GM18861 (cell line): ENCODE measurements around the gene ELN.
"Not testable (repeated sequence)": the region's sequence is repeated elsewhere in the genome, so short reads cannot be mapped to it uniquely, and the experiment has no call there.

ENCODE experiments used
- ATAC-seq: cut with Tn5 transposase; IDR thresholded peaks from one replicate; pipeline ENCODE4 v1.9.1; 2021; ENCODE audit not compliant: unreplicated experiment

The ELN gene

DNA sequence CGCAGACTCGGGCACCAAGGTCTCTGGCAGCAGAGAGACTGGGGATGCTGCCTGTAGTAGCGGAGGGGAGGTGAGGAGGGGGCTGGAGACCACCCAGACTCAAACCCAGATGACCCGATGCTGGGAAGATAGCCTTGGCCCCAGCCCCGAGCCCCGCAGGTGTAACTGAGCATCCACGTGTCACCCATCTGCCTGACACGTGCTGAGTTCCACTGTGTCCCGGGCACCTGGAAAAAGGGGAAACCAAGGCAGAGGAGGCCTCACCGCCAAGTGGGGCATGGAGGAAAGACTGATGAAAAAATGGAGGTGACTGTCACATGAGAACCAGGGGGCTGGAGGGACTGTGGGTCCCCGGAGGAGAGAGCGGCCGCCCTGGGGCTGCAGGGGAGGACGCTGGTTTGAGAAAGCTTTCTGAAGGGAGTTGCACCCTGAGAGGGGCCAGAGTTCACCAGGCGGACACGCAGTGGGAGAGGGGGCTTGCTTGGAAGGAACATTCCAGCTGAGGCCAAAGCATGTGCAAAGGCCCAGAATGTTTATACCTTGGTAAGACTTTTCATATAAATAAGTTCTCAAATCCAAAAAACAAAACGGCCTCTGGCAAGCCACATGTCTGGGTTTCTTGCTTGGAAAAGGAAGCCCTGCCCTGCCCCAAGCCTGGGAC is 27.4 kb upstream of the ELN start:
- no peak for ATAC-seq

DNA sequence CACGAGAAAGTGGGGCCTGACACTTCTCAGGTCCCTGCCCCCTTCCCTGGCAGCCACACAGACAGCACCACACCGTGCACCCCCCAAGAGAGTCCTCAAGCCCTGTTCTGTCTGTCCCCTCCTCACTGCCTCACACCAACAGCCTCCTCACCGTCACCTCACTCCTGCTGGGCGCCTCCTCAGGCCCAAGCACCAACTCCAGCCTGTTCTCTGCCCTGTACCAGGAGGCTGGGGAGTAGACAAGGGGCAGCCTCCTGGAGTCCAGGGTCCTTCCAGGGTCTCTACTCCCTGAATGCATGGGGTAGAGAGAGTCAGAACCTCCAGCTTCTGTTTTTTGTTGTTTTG is 26.9 kb upstream of the ELN start:
- no peak for ATAC-seq

DNA sequence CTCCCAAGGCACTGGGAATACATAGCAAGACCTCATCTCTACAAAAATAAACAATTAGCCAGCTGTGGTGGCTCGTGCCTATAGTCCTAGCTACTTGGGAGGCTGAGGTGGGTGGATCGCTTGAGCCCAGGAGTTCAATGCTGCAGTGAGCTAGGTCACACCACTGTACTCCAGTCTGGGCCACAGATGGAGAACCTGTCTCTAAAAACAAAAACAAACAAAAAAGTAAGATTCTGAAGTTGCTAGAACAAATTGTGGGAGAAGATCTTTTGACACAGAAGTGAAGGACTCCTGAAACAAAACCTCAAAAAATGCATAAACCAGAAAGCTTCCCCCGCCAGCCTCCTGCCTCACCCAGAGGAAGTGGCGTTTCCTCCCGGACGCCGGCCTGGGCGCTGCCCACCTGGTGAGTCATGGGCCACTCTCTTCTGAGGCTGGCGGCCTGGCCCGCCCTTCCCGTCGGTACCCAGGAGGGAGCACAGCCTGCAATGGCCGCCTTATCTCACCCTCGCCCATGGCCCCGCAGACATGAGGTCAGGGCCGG is 25.4 kb upstream of the ELN start:
- no peak for ATAC-seq

DNA sequence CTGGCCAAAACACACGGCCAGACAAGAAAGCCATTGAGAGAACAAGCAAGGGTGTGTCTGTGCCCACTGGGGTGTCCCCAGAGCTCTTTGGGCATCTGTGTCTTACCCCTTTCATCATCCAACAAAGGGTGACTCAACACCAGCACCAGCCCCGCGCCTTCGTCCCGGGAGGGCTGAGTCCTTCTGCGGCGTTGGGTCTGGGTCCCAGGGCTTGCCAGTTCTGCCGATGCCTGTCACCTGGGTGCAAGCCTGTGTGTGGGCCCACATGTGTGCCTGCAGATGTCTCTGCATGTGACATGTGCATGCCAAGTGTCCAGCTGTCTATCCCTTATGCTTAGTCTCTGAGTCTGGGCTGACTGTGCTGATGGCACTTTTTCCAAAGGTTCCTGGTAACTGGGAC is 24.4 kb upstream of the ELN start:
- ATAC-seq = no peak

DNA sequence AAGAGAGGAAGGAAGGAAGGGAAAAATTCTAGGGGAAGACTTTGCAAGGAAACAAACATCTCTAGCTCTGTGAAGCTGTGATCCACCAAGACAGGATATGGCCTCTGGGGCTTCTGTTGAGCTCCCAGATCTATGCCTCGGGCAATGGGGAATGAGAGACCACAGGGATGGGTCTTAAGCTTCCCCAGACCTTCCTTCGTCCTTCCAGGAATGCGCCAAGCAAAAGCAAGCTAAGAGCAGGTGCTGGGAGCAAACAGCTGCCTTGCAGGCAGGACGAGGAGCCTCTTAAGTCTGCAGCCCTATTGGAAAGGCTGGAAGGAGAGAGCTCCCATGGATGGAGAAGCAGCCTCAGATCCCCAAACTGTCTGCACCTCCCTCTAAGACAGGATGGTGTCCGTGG is 21.9 kb upstream of the ELN start:
- no peak for ATAC-seq

DNA sequence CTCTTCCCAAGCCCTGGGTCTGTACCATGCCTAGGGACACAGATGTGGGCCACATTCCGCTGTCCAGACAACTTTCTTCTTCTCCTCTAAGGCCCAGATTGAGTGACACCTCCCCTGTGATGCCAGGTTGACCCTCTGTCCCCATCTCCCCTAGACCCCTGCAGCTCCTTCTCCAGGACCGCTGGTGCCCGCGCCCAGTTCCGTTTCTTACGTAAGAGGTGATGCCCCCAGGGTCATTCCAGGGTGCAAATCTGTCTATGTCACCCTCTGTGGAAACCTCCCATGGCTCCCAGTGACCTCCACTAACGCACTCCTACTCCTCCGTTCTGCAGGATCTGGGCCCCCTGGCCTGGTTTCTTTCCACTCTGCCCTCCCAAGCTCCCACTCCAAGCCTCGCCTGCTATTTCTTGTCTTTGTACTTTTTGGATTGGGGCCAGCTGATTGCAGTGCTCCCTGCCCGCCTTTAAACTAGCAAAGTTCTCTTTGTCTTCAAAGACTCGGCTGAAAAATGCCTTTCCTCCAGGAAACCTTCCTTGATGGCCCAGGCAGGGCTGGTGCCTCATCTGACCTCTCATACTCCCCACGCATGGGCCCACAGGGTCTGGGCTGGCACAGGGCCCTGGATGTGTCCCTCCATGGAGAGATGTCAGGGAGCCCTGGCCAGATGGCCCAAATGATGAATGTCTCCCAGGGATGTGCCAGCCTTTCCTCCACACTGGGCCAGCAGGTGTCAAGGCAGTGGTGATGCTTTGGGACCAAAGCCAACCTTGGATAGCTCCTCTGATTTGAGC is 21.3 kb upstream of the ELN start:
- ATAC-seq = no peak

DNA sequence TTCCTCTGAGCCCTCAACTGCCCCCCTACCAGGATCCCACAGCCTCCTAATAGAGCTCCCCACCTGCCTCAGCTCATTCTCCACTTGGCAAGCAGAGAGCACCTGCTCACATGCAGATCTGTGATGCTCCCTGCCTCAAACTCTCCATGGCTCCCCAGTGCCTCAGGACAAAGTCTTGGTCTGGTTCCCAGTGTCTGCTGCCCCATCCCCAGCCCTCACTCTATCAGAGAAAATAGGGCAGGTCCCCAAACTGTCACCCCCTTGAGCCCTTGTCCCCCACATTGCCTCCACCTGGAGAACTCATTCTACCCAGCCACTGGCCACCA is 20.8 kb upstream of the ELN start:
- ATAC-seq = no peak

DNA sequence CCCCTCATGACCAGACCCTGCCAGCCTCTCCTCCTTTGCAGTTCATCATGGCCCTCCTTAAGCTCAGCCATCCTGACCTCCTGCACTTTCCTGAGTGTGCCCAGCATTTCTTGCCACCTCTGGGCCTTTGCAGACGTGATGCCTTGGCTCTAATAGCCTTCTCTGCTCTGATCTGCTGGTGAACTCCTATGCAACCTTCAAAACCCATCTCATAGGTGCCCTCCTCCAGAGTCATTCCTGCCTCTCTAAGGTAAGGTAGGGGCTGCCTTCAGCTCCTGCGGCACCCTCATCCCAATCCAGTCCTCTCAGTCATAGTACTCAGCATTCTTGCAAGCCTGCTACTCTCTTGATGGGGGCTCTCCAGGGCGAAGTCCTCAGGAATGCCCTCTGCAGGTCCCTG is 19.3 kb upstream of the ELN start:
- no peak for ATAC-seq

DNA sequence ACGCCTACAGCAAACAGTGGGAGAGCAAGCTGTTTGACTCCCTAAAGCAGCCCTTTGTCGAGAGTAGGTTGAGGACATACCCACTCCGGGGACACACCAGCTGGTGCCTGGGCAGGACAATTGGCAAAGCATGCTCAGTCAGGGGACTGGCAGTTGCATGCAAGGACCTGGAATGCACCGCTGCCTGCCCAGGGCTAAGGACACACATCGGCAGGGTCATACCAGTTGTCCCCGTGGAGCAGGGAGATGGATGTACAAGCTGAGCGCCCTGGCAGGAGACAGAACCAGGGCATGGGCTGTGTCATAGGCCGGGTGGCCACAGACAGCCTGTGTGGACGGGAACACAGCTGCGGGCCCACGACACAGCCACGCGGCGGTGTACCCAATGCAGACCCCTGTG is 18.3 kb upstream of the ELN start:
- no peak for ATAC-seq

DNA sequence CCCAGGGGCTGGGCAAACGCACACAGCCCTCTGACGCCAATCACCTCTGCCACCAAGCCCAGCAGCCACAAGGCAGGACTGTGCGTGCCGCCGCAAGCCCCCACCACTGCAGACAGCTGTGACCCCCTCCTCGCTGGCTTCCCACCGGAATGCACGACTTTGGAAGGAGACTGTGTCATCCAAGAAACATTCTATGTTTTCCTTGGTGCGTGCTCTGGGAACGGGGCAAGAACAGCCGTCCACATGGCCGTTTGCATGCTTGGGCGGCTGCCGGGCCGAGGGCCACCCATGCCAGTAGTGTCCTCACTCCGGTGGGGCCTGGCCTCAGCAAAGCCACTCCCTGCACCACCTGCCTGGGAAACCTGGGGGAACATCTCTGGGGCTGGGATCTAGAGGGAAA is 17.6 kb upstream of the ELN start:
- ATAC-seq = no peak

DNA sequence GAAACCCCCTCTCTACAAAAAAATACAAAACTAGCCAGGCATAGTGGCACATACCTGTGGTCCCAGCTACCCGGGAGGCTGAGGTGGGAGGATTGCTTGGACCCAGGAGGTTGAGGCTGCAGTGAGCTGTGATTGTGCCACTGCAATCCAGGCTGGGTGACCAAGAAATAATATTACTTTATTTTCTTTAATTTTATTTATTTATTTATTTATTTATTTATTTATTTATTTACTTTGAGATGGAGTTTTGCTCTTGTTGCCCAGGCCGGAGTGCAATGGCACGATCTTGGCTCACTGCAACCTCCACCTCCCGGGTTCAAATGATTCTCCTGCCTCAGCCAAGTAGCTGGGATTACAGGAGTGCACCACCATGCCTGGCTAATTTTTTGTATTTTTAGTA is 16.6 kb upstream of the ELN start:
- not testable (repeated sequence) for ATAC-seq

DNA sequence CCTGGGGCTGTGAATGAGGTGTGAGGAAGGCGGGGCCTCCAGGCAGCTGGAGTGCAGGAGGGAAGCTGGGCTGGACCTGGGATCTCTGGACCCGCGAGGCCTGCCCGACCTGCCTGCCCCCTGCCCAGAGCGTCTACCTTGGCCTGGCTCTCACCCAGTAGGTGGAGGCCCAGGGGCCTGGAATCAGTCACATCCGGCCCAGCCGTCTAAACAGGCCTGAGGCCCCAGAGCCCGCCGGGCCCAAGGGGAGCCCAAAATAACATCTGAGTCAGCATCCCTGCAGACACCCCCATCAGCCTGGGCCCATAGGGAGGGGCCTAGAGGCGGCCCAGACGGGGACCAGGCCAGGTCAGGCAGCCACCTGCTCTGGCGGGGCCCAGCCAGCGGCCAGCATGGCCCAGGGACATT is 15.1 kb upstream of the ELN start:
- peak; percentile 99 for ATAC-seq

DNA sequence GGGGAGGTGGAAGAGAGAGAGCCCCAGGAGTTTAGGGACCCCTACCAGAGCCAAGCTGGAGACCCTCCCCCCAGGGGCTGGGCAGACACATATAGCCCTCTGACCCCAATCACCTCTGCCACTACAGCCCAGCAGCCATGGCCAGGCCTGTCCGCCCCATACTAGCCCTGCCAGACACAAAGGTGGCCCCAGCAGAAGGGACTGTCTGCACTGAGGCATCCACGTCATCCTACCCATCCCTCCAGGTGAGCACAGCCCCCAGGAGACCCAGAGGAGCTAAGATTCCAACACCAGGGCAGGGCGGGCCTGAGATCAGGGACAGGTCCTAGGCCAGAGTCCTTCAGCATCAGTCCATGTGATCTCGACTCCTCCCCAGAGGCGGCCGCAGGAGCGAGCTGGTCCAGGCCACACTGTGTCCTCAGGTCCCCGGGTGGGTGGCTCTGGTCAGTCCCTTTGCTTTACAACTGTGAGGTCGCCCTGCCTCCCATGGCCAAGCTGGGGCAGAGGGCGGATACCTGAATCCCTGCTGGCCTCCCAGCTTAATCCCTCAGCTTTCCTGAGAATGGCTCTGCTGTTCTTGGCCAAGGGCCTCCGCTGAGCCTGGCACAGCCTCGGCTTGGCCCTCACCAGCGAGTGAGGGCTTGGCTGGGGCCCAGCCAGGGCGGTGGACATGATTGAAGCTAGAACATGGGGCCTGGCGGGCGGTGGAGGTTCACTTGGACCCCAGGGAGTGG is 14.3 kb upstream of the ELN start:
- ATAC-seq = no peak

DNA sequence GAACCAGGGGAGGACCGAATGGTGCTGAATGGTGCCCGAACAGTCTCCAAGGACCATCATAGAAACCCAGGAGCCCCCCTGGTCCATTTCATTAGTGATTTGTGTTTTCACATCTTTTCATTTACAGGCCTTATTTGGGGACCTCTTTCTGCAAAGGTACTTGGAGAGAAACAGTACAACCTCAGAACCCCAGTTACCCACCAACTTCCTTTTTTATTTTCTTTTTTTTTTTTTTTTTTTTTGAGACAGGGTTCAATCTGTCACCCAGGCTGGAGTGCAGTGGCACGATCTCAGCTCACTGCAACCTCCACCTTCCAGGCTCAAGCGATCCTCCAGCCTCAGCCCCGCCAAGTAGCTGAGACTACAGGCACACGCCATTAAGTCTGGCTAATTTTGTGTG is 13.0 kb upstream of the ELN start:
- no peak for ATAC-seq

DNA sequence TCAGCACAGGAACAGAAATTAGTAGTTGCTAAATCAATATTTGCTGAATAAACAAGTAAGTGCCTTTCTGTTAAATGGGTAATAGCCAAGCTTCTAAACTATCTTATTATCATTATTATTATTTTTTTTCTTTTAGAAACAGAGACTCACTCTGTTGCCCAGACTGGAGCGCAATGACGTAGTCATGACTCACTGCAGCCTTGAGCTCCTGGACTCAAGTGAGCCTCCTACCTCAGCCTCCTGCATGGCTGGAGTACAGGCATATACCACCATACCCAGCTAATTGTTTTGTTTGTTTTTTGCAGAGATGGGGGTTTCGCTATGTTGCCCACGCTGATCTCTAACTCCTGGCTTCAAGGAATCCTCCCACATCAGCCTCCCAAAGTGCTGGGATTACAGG is 12.3 kb upstream of the ELN start:
- no peak for ATAC-seq

DNA sequence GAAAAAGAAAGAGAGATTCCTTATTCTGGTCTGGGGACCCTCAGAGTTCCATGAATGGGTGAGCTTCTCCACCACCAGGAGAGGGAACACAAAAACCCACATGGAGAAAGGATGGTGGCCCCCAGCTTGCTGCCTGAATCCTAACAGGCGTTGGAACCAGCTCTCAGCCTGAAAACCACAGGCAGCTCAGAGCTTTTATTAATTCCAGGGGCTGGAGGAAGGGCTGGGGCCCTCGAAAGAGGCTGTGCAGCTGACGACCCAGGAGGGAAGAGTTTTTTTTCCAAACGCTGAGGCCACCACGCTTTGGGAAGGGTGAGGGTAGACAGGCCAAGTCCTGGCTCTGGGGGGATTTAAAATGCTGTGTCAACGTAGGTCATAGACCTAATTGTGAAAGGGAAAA is 10.8 kb upstream of the ELN start:
- no peak for ATAC-seq

DNA sequence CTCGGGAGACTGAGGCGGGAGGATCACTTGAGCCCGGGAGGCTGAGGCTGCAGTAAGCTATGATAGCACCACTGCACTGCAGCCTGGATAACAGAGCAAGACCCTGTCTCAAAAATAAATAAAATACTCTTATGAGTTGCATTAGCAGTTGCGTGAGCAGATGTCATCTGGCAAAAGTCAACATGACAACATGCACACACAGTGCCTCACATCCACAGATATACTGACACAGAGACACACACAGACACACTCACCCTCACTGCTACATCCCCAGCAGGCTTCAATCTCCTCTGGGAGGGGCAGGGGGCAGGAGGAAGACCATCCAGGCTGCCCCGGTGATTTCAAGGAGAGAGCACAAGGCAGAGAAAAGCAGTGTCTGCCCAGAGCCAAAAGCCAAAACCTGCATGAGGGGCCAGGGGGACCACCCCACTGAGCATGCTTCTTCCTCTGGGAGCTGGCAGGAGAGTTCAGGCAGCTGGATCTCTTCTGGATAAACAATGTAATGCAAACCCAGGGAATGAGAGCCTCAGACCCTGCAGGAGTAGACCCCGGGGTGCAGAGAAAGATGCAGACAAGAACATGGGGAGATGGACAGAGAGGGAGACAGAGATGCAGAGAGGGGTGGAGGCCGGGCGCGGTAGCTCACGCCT is 9.6 kb upstream of the ELN start:
- no peak for ATAC-seq

DNA sequence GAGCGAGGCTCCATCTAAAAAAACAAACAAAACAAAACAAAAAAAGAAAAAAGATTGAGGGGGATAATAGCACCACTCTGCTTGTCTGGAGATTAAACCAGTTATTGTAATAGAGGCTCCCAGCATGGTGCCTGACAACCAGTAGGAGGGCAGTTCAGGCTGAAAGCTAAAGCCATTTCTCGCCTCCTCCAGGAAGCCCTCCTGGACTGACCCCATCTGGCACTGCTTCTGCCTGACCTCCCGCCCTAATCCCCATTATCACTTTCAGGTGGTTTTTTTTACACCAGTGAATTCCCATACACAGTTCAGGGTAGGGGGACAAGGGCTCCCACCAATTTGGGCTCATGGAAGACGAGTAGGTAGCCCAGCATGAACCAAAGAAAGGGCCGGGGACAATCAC is 8.8 kb upstream of the ELN start:
- no peak for ATAC-seq

DNA sequence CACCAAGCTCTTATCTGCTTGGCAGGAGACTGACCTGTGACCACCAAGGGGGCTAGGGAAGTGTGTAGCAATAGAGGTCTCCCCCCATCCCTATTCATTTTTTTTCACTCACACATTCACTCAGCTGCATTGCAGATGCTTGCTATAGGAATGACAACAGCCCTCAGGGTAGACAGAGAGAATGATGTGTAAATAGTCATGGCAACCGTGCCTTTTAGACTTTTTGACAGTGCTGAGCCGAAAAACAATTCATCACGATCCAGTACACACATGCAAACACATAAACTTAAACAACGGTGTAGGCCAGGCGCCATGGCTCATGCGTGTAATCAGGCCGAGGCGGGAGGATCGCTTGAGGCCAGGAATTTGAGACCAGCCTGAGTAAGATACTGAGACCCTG is 7.6 kb upstream of the ELN start:
- no peak for ATAC-seq

DNA sequence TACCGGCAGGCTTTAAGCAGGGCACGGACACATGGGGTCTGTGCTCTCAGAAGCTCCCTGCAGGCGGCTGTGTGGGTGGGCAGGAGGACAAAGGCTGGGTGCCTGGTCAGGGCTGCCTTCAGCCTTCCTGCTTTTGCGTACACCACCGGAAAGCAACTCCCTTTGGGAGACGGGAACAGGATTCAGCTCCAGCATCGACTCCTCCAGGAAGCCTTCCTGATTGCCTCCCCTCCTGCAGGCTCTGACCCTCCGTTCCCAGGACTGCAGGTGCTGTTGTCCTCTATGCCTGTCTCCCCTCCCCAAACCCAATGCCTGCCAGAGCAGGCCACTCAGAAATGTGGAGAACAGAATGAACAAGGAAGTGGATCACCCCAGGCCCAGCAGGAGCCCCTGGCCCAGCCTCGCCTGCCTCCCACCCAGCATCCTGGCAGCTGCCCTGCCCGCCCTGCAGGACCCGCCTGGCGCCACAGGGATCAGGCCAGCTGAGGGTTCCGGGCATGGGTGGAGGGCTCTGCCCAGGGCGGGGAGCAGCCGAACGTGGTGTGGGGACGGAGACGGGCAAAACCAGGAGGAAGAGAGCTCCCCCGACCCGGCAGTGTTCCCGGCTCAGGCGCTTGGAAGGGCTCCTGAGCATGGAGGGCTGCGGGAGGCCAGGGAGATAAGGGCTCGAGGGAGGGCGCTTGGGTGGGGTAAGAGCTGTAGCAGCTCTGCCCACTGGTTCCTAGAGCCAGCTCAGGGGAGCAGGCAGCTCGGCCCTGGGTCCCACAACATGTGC is 6.2 kb upstream of the ELN start:
- no peak for ATAC-seq

DNA sequence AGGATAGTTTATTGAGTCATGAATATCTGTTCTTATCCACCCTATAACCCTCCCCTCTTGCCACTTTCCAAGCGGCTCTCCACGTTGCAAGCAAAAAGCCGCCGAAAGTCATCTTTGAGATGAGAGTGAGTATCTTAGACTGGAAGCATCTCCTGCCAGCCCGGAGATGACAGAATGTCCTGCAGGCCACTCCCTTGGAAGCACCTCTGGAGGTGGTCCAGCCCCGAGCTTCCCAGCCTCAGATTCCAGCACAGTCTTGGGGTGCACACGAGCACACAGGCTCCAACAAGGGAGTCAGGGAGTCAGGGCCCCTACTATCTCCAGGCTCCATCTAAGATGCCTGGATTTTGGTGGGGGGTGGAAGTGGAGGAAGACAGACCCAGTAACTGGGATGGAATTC is 5.5 kb upstream of the ELN start:
- ATAC-seq = no peak
